ENCODE measurements around the gene MBTPS1. TPM values are rescaled to one million over a fixed set of nuclear protein-coding genes. Genes with fewer than 3 reads are reported as not detected.

MBTPS1 gene
- total and polyA plus RNA-seq, 10 of the 15 experiments (the other 5 are each of a cell fraction or from before 2014, with no cell fraction given), result 1.3 to 43.9 (median 35.2) TPM

- TF ChIP-seq BMI1 (IDR thresholded peaks at IDR 0.05; ENCODE audit: borderline replicate concordance) (no peak), MEF2A (IDR thresholded peaks at IDR 0.05; ENCODE audit: insufficient read depth, low read depth, low read length) (no peak), USF2 (IDR thresholded peaks at IDR 0.05; ENCODE audit: borderline replicate concordance, low read depth, low read length) (no peak), FOXK2 (IDR thresholded peaks at IDR 0.05) (peak; percentile 86), MEF2B (IDR thresholded peaks at IDR 0.05; ENCODE audit: partially characterized antibody, poor library complexity, severe bottlenecking) (peak; percentile 73), RB1 (IDR thresholded peaks at IDR 0.05; ENCODE audit: borderline replicate concordance) (peak; percentile 69; the same call in 1 of the 2 replicates)
These were observed at the start of gene MBTPS1 (continued) for GRCh38 chr16:84116720-84117493.

- POLR2A ChIA-PET, result no interaction called here
- intact Hi-C loops (cut with micrococcal nuclease; ENCODE audit: unreplicated experiment), result no loop called here
- 87% methylated on average over 7 of the region's 7 CpGs for WGBS (ENCODE audit: insufficient coverage, insufficient replicate concordance, low lambda C conversion rate, missing lambda C conversion rate)
These were observed 49.0 kb upstream of the MBTPS1 start for GRCh38 chr16:84165746-84166145.

More at GRCh38 chr16:84165746-84166145, 49.0 kb upstream of the MBTPS1 start:
- no peak for ATAC-seq
- Histone ChIP-seq H4K20me1 (ENCODE audit: control insufficient read depth, insufficient read depth) (no peaks in the 10 kb centered on the region), H3K27me3 (replicated peaks in 1 of 2; ENCODE audit: control insufficient read depth in 2 of 2, insufficient read depth in 2 of 2, low read length in 1 of 2) (no peaks in the 10 kb centered on the region), H3K4me3 (no peak overlapping the region), H3K4me1 (ENCODE audit: control insufficient read depth, insufficient read depth, low read length) (no peaks in the 10 kb centered on the region; the same call in 1 of the 2 replicates), H2AFZ (ENCODE audit: control insufficient read depth, low read depth, low read length) (no peak overlapping the region), H3K79me2 (ENCODE audit: control insufficient read depth, insufficient read depth, low read length) (no peaks in the 10 kb centered on the region), H3K36me3 (ENCODE audit: control insufficient read depth in 2 of 2, insufficient read depth in 2 of 2, low read length in 1 of 2) (no peaks in the 10 kb centered on the region), H3K9me3 (replicated peaks; ENCODE audit: control insufficient read depth, insufficient read depth, low read length) (no peaks in the 10 kb centered on the region; the same call in 2 of the 3 replicates), H3K4me2 (ENCODE audit: control insufficient read depth, insufficient read depth) (no peak overlapping the region), H3K27ac (ENCODE audit: control insufficient read depth, insufficient read depth) (no peak overlapping the region), H3K9ac (ENCODE audit: control insufficient read depth, insufficient read depth, low read length) (no peak overlapping the region)
- SMC1A ChIA-PET (ENCODE audit: uncharacterized antibody, unreplicated experiment), result no interaction called here
- RAD21 ChIA-PET (ENCODE audit: unreplicated experiment), result no interaction called here
- in situ Hi-C loops (cut with MboI), result no loop called here
- BruUV-seq (replicated peaks), result no TSS peak
- DNase-seq (ENCODE audit: low read depth, low spot score), result no peak
- no peak for FAIRE-seq
- CTCF ChIA-PET, result interaction anchor here (1.5 kb wide), 1 partner anchor 21 kb away, joined by 3 read pairs; the partner anchor contains the start of gene TAF1C
- TF ChIP-seq USF2 (IDR thresholded peaks at IDR 0.05; ENCODE audit: borderline replicate concordance, low read depth, low read length), result no peak
- TF ChIP-seq SRF (IDR thresholded peaks at IDR 0.05; ENCODE audit: low read depth in 2 of 2, low read length in 2 of 2), result no peak
- TF ChIP-seq MEF2B (IDR thresholded peaks at IDR 0.05; ENCODE audit: partially characterized antibody, poor library complexity, severe bottlenecking), result no peak
- no peak for TF ChIP-seq PAX5 (IDR thresholded peaks at IDR 0.05; ENCODE audit: borderline replicate concordance, low read depth, low read length)
- no peak for TF ChIP-seq ZNF622 (IDR thresholded peaks at IDR 0.05)
- no peak for TF ChIP-seq SUZ12 (IDR thresholded peaks at IDR 0.05; ENCODE audit: unreplicated experiment)
- no peak for TF ChIP-seq BCL11A (IDR thresholded peaks at IDR 0.05; ENCODE audit: low read depth, low read length)
- TF ChIP-seq IKZF2 (IDR thresholded peaks at IDR 0.05), result no peak
- no peak for TF ChIP-seq ASH2L (IDR thresholded peaks at IDR 0.05; ENCODE audit: borderline replicate concordance, low read depth)

Data from GM12878 (cell line).